Liver (tissue), 9 donors: ENCODE measurements around the gene LRRC10B. TPM values are rescaled to one million over a fixed set of nuclear protein-coding genes. Genes with fewer than 3 reads are reported as not detected.
A peak's percentile ranks its signal among the peaks of the same experiment; 100 is the strongest.

ENCODE experiments used
- DNase-seq: peaks from one replicate; pipeline ENCODE4 v3.0.0-alpha.2; 2017; ENCODE audit warnings: low spot score
- H3K27ac ChIP-seq, 2 donors: one replicate each; pipeline ENCODE4 v1.7.0; 2013; ENCODE audit warnings: inconsistent platforms in 2 of 2, low read length in 2 of 2, control low read depth in 1 of 2, low read depth in 1 of 2, mild to moderate bottlenecking in 1 of 2
- H3K27me3 ChIP-seq, 4 donors: one replicate each; pipeline versions ENCODE4 v1.6.1 to v1.7.0; 2013; ENCODE audit warnings: low read length in 3 of 4, inconsistent platforms in 1 of 4, mild to moderate bottlenecking in 1 of 4, moderate library complexity in 1 of 4; ENCODE audit not compliant: control insufficient read depth in 4 of 4, insufficient read depth in 4 of 4
- H3K36me3 ChIP-seq, 4 donors: one replicate each; pipeline versions ENCODE4 v1.6.1 to v1.7.0; 2013; ENCODE audit warnings: low read length in 3 of 4, mild to moderate bottlenecking in 3 of 4, low read depth in 1 of 4, moderate library complexity in 1 of 4; ENCODE audit not compliant: control insufficient read depth in 4 of 4, insufficient read depth in 3 of 4
- H3K4me1 ChIP-seq, 4 donors: one replicate each; pipeline versions ENCODE4 v1.6.1 to v1.7.0; 2013; ENCODE audit warnings: low read length in 3 of 4, mild to moderate bottlenecking in 3 of 4, moderate library complexity in 1 of 4; ENCODE audit not compliant: control insufficient read depth in 4 of 4, insufficient read depth in 4 of 4
- H3K4me3 ChIP-seq, 3 donors: one replicate each; pipeline versions ENCODE4 v1.6.1 to v1.7.0; 2013; ENCODE audit warnings: low read length in 3 of 3, control low read depth in 1 of 3, low read depth in 1 of 3, mild to moderate bottlenecking in 1 of 3
- H3K9ac ChIP-seq, 2 donors: one replicate each; pipeline ENCODE4 v1.7.0; 2013; ENCODE audit warnings: low read length in 2 of 2, mild to moderate bottlenecking in 2 of 2, moderate library complexity in 2 of 2, control low read depth in 1 of 2, low read depth in 1 of 2
- H3K9me3 ChIP-seq, 4 donors: one replicate each; pipeline versions ENCODE4 v1.6.1 to v1.7.0; 2013; ENCODE audit warnings: low read length in 3 of 4; ENCODE audit not compliant: control insufficient read depth in 4 of 4
- ATF3 ChIP-seq: IDR thresholded peaks from 2 replicates; pipeline ENCODE4 v1.6.1; 2016; ENCODE audit warnings: antibody characterized with exemption
- CTCF ChIP-seq: fragments of 150-350 bp; IDR thresholded peaks from 2 replicates; pipeline ENCODE4 v1.5.1; 2017; ENCODE audit warnings: improper control_type of control experiment, low read depth, low read length; ENCODE audit not compliant: missing input control
- EGR1 ChIP-seq, 2 donors: IDR thresholded peaks; 2 replicates each; pipeline ENCODE4 v1.6.1; 2016 to 2018; ENCODE audit warnings: antibody characterized with exemption in 2 of 2, low read depth in 2 of 2
- FOXA1 ChIP-seq: IDR thresholded peaks from 2 replicates; pipeline ENCODE4 v1.6.1; 2016; ENCODE audit warnings: antibody characterized with exemption
- FOXA2 ChIP-seq: IDR thresholded peaks from 2 replicates; pipeline ENCODE4 v1.6.1; 2016; ENCODE audit warnings: antibody characterized with exemption
- GABPA ChIP-seq, 2 donors: IDR thresholded peaks in 1 of 2; conservative IDR thresholded peaks in 1 of 2; 2 replicates each; pipeline ENCODE4 v1.6.1; 2016; ENCODE audit warnings: antibody characterized with exemption in 2 of 2, mild to moderate bottlenecking in 1 of 2, moderate library complexity in 1 of 2
- HNF4A ChIP-seq, 2 donors: conservative IDR thresholded peaks; 2 replicates each; pipeline ENCODE4 v1.6.1; 2016; ENCODE audit warnings: antibody characterized with exemption in 2 of 2, mild to moderate bottlenecking in 2 of 2
- HNF4G ChIP-seq: IDR thresholded peaks from 2 replicates; pipeline ENCODE4 v1.6.1; 2016; ENCODE audit warnings: antibody characterized with exemption
- JUND ChIP-seq, 2 donors: IDR thresholded peaks; 2 replicates each; pipeline ENCODE4 v1.6.1; 2016; ENCODE audit warnings: antibody characterized with exemption in 2 of 2
- MAX ChIP-seq: IDR thresholded peaks from 2 replicates; pipeline ENCODE4 v1.6.1; 2016; ENCODE audit warnings: antibody characterized with exemption
- NR2F2 ChIP-seq: IDR thresholded peaks from 2 replicates; pipeline ENCODE4 v1.6.1; 2016; ENCODE audit warnings: antibody characterized with exemption
- RAD21 ChIP-seq, 2 donors: IDR thresholded peaks; 2 replicates each; pipeline ENCODE4 v1.6.1; 2016; ENCODE audit warnings: antibody characterized with exemption in 2 of 2, mild to moderate bottlenecking in 2 of 2
- REST ChIP-seq: IDR thresholded peaks from 2 replicates; pipeline ENCODE4 v1.6.1; 2016; ENCODE audit warnings: antibody characterized with exemption, mild to moderate bottlenecking
- RXRA ChIP-seq, 2 donors: IDR thresholded peaks; 2 replicates each; pipeline ENCODE4 v1.6.1; 2017 to 2018; ENCODE audit warnings: antibody characterized with exemption in 2 of 2, mild to moderate bottlenecking in 1 of 2
- SP1 ChIP-seq: IDR thresholded peaks from 2 replicates; pipeline ENCODE4 v1.6.1; 2018; ENCODE audit warnings: antibody characterized with exemption, mild to moderate bottlenecking
- TAF1 ChIP-seq: conservative IDR thresholded peaks from 2 replicates; pipeline ENCODE4 v1.6.1; 2016; ENCODE audit warnings: antibody characterized with exemption, mild to moderate bottlenecking
- YY1 ChIP-seq: IDR thresholded peaks from 2 replicates; pipeline ENCODE4 v1.6.1; 2016; ENCODE audit warnings: antibody characterized with exemption, mild to moderate bottlenecking
- ZBTB33 ChIP-seq: IDR thresholded peaks from 2 replicates; pipeline ENCODE4 v1.6.1; 2016; ENCODE audit warnings: antibody characterized with exemption
- WGBS: extraction: QIAGEN DNeasy Blood & Tissue Kit; methylation state at CpG from one replicate; pipeline ENCODE4 v1.1.7; 2013; 5-methylcytosine and 5-hydroxymethylcytosine counted together
- polyA plus RNA-seq, 2 donors: library from polyadenylated mRNA; stranded (reverse) in 1 of 2; unstranded in 1 of 2; fragments of 200-250 nt in 1 of 2; fragments of >200 nt in 1 of 2; fragmentation: Nextera tagmentation in 1 of 2; extraction: Ambion mirVana in 1 of 2; gene quantifications; one replicate each; pipeline versions ENCODE4 v1.2.1 to v1.2.3, GENCODE V29; 2013 to 2015
- total RNA-seq, 2 donors: library from RNA; depleted of rRNA; stranded (reverse); fragments of >200 nt; gene quantifications; one replicate each; pipeline ENCODE4 v1.2.3, GENCODE V29; 2014
- donor health status: healthy.
- donor health status: healthy.
- donor health status: healthy.
- donor health status: healthy.
- donor health status: healthy.

Gene LRRC10B
- under 1 TPM in 1 of 2 donors, not detected in 1; 0.08 TPM for total RNA-seq
- polyA plus RNA-seq = under 1 TPM in 1 of 2 donors, not detected in 1; 0.03 TPM

- Histone ChIP-seq H3K27me3 (peaks cover 0 to 6% (median 0%) of the 10 kb centered on the region in 4 donors), H3K27ac (no peak within 1 kb of the TSS), H3K4me3 (peak within 1 kb of the TSS in 1 of 3 donors; percentile 16), H3K9me3 (no peaks in the 10 kb centered on the region), H3K9ac (no peak within 1 kb of the TSS), H3K36me3 (no peaks in the 10 kb centered on the region), H3K4me1 (peaks cover 9 to 14% (median 12%) of the 10 kb centered on the region in 4 donors)
- no peak for DNase-seq
- no peak for TF ChIP-seq FOXA2
- no peak for TF ChIP-seq NR2F2
- no peak for TF ChIP-seq ZBTB33
- TF ChIP-seq YY1 = no peak
- no peak for TF ChIP-seq SP1
- TF ChIP-seq GABPA (IDR thresholded peaks at IDR 0.05 in 1 of 2, conservative IDR thresholded peaks at IDR 0.05 in 1 of 2) = no peak
- TF ChIP-seq JUND (IDR thresholded peaks at IDR 0.05) = no peak
- no peak for TF ChIP-seq MAX
- TF ChIP-seq REST = no peak
- TF ChIP-seq RAD21 (IDR thresholded peaks at IDR 0.05) = no peak
- TF ChIP-seq HNF4A (conservative IDR thresholded peaks at IDR 0.05) = no peak
- no peak for TF ChIP-seq CTCF
- no peak for TF ChIP-seq EGR1 (IDR thresholded peaks at IDR 0.05; ENCODE audit: low read depth in 2 of 2)
- TF ChIP-seq TAF1 = no peak
- no peak for TF ChIP-seq FOXA1
- no peak for TF ChIP-seq ATF3
- no peak for TF ChIP-seq HNF4G
- no peak for TF ChIP-seq RXRA (IDR thresholded peaks at IDR 0.05)
- 7% methylated on average over 74 of the region's 74 CpGs for WGBS
Observed at GRCh38 chr11:61507962-61508861, at the start of gene LRRC10B. TSS of gene LRRC10B (plus strand) at chr11:61508749. CDS start at chr11:61508999, 250 bp downstream.
